HepG2 (cell line): Measurements from ENCODE around the gene GAS2. TPM values are rescaled to one million over a fixed set of nuclear protein-coding genes. Genes with fewer than 3 reads are reported as not detected.
A peak's percentile ranks its signal among the peaks of the same experiment; 100 is the strongest.

Experiments used
- ATAC-seq: fragments of 200-7000 bp; cut with Tn5 transposase; 3 replicates; pipeline ENCODE4 v1.9.1; 2020; ENCODE audit warnings: mild to moderate bottlenecking, moderate library complexity
- BruUV-seq: library from RNA; stranded (reverse); fragments of 400-500 nt; replicated peaks from 2 replicates; lab custom pipeline; 2021; lab: Mats Ljungman, UMichigan
- CTCF ChIA-PET: fragments of 300-600 bp; formaldehyde crosslinking; extraction: SDS; loops from one replicate; lab custom pipeline; 2021; ENCODE audit warnings: low total read pairs, inconsistent platforms, low intra/inter-chr PET ratio; lab: Yijun Ruan, JAX
- POLR2A ChIA-PET: fragments of 350-600 bp; sonication (Branson Sonifier 250); formaldehyde crosslinking; loops from one replicate; lab custom pipeline; 2020; ENCODE audit warnings: antibody characterized with exemption, inconsistent platforms; lab: Yijun Ruan, JAX
- DNase-seq: peaks from one replicate; pipeline ENCODE4 v3.0.0-alpha.2; 2015; ENCODE audit warnings: low spot score
- FAIRE-seq: peaks from 3 replicates; lab custom pipeline; 2011; peaks lifted over from hg19 to GRCh38; lab: Jason Lieb, UNC
- H2AFZ ChIP-seq: one replicate; pipeline ENCODE4 v1.6.1; 2011; ENCODE audit warnings: low read length, inconsistent platforms
- H3K27ac ChIP-seq: fragments of 300-600 bp; 3 replicates; pipeline ENCODE4 v1.8.0; 2011; ENCODE audit warnings: mixed run types, mild to moderate bottlenecking, mixed read lengths, low read length, inconsistent platforms; ENCODE audit not compliant: insufficient read depth; ENCODE audit errors: extremely low read length
- H3K27me3 ChIP-seq, 2 experiments: fragments of 200-600 bp in 1 of 2; 2 replicates in 1 of 2; 3 replicates in 1 of 2; pipeline versions ENCODE4 v1.6.0 to v1.8.0; 2011; ENCODE audit warnings: low read length in 2 of 2, mild to moderate bottlenecking in 2 of 2, moderate library complexity in 2 of 2, inconsistent platforms in 1 of 2; ENCODE audit not compliant: insufficient read depth in 2 of 2, control insufficient read depth in 1 of 2
- H3K36me3 ChIP-seq, 2 experiments: fragments of 200-600 bp in 1 of 2; replicated peaks in 1 of 2; 2 replicates in 1 of 2; 3 replicates in 1 of 2; pipeline versions ENCODE4 v1.5.1 to v1.8.0; 2011; ENCODE audit warnings: low read length in 2 of 2, inconsistent platforms in 1 of 2; ENCODE audit not compliant: insufficient read depth in 2 of 2, control insufficient read depth in 1 of 2
- H3K4me1 ChIP-seq: 2 replicates; pipeline ENCODE4 v1.5.1; 2012; ENCODE audit warnings: low read length, inconsistent platforms; ENCODE audit not compliant: insufficient read depth
- H3K4me2 ChIP-seq: 2 replicates; pipeline ENCODE4 v1.6.0; 2011; ENCODE audit warnings: low read depth, low read length, inconsistent platforms
- H3K4me3 ChIP-seq, 3 experiments: fragments of 200-600 bp in 1 of 3; sonication (generic), shearing (Covaris generic) in 1 of 3; replicated peaks in 1 of 3; 2 replicates each; pipeline ENCODE4 v1.5.1; 2011 to 2016; ENCODE audit warnings: low read length in 3 of 3, inconsistent platforms in 2 of 3, low read depth in 2 of 3, mild to moderate bottlenecking in 2 of 3, control low read depth in 1 of 3, mixed read lengths in 1 of 3; ENCODE audit not compliant: insufficient read depth in 1 of 3
- H3K79me2 ChIP-seq: one replicate; pipeline ENCODE4 v1.6.1; 2011; ENCODE audit warnings: low read length, inconsistent platforms; ENCODE audit not compliant: insufficient read depth
- H3K9ac ChIP-seq: 2 replicates; pipeline ENCODE4 v1.6.0; 2011; ENCODE audit warnings: mild to moderate bottlenecking, low read depth, low read length, inconsistent platforms; ENCODE audit not compliant: insufficient read depth
- H3K9me3 ChIP-seq: 2 replicates; pipeline ENCODE4 v1.5.1; 2012; ENCODE audit warnings: mild to moderate bottlenecking, low read length
- H4K20me1 ChIP-seq: 2 replicates; pipeline ENCODE4 v1.6.0; 2011; ENCODE audit warnings: inconsistent platforms, mild to moderate bottlenecking, low read length, moderate library complexity; ENCODE audit not compliant: insufficient read depth
- ATF2 ChIP-seq: sonication (generic); formaldehyde crosslinking; IDR thresholded peaks from 2 replicates; pipeline ENCODE4 v1.4.0; 2020; ENCODE audit warnings: missing genetic modification reagents
- DNMT3B ChIP-seq: conservative IDR thresholded peaks from 2 replicates; pipeline ENCODE4 v1.6.1; 2016; ENCODE audit warnings: missing biosample characterization, control low read depth
- FOXK1 ChIP-seq: sonication (generic); formaldehyde crosslinking; IDR thresholded peaks from 2 replicates; pipeline ENCODE4 v1.4.0; 2020; ENCODE audit warnings: low read depth, missing genetic modification reagents, borderline replicate concordance
- HMG20B ChIP-seq: conservative IDR thresholded peaks from 2 replicates; pipeline ENCODE4 v1.6.1; 2016; ENCODE audit warnings: missing genetic modification reagents, missing compliant biosample characterization
- JUN ChIP-seq: sonication (generic); formaldehyde crosslinking; IDR thresholded peaks from 2 replicates; pipeline ENCODE4 v1.4.0; 2020; ENCODE audit warnings: mild to moderate bottlenecking, missing genetic modification reagents
- RARA ChIP-seq: IDR thresholded peaks from 2 replicates; pipeline ENCODE4 v1.6.1; 2016; ENCODE audit warnings: missing genetic modification reagents, missing compliant biosample characterization
- SAP130 ChIP-seq: IDR thresholded peaks from 2 replicates; pipeline ENCODE4 v1.6.1; 2016; ENCODE audit warnings: low read depth
- TBP ChIP-seq: sonication (generic); formaldehyde crosslinking; IDR thresholded peaks from 2 replicates; pipeline ENCODE4 v1.5.0; 2020; ENCODE audit warnings: missing genetic modification reagents
- XRCC5 ChIP-seq: fragments of 200-400 bp; formaldehyde crosslinking; optimal IDR thresholded peaks from 2 replicates; pipeline ENCODE3; 2017; ENCODE audit warnings: mild to moderate bottlenecking, low read length
- ZNF10 ChIP-seq: sonication (generic); formaldehyde crosslinking; IDR thresholded peaks from 2 replicates; pipeline ENCODE4 v1.4.0; 2020; ENCODE audit warnings: mild to moderate bottlenecking, low read depth, missing genetic modification reagents, borderline replicate concordance
- ZNF256 ChIP-seq: sonication (generic); formaldehyde crosslinking; conservative IDR thresholded peaks from 2 replicates; pipeline ENCODE4 v1.4.0; 2020; ENCODE audit warnings: missing genetic modification reagents
- ZNF503 ChIP-seq: sonication (generic); formaldehyde crosslinking; IDR thresholded peaks from 2 replicates; pipeline ENCODE4 v1.4.0; 2020; ENCODE audit warnings: missing genetic modification reagents
- ZNF563 ChIP-seq: sonication (generic); formaldehyde crosslinking; IDR thresholded peaks from 2 replicates; pipeline ENCODE4 v1.8.0; 2022; ENCODE audit warnings: mild to moderate bottlenecking, moderate library complexity, missing genetic modification reagents
- in situ Hi-C: cut with HindIII; loops from 2 replicates; pipeline ENCODE4 v1.10.0; 2017; ENCODE audit warnings: low pct_unique_long_range_greater_than_20kb; ENCODE audit not compliant: extremely low pct_ligation_motif_present
- intact Hi-C: fragments of 100-400 bp; cut with micrococcal nuclease; formaldehyde crosslinking; loops from one replicate; pipeline ENCODE4 v1.10.0; 2022; ENCODE audit not compliant: unreplicated experiment
- polyA plus RNA-seq, 8 experiments: library from polyadenylated mRNA; depleted of rRNA in 3 of 8; stranded (reverse) in 7 of 8; unstranded in 1 of 8; fragments of >200 nt; fragmentation: Illumina TruSeq in 4 of 8; extraction: Trizol in 4 of 8; gene quantifications; 2 replicates each; pipeline versions ENCODE4 v1.2.1 to v1.2.3, GENCODE V29; 2011 to 2016; ENCODE audit warnings: low read depth in 4 of 8, missing spikeins in 1 of 8, mixed read lengths in 1 of 8; ENCODE audit not compliant: insufficient read depth in 1 of 8
- total RNA-seq, 5 experiments: library from RNA; depleted of rRNA; stranded (reverse); fragments of >200 nt; fragmentation: Illumina TruSeq; extraction: Trizol; gene quantifications; 2 replicates each; pipeline ENCODE4 v1.2.3, GENCODE V29; 2016; ENCODE audit warnings: low read depth in 1 of 5
- TF ChIP-seq, protein P1 (sequence below): IDR thresholded peaks from 2 replicates; pipeline ENCODE4 v1.6.1; 2018; ENCODE audit warnings: missing genetic modification reagents, mild to moderate bottlenecking, missing compliant biosample characterization
- TF ChIP-seq, protein P2 (sequence below): sonication (generic); formaldehyde crosslinking; IDR thresholded peaks from 2 replicates; pipeline ENCODE4 v1.5.0; 2020; ENCODE audit warnings: missing genetic modification reagents
- TF ChIP-seq, protein P3 (sequence below): IDR thresholded peaks from 2 replicates; pipeline ENCODE4 v1.6.1; 2016
- TF ChIP-seq, protein P4 (sequence below): conservative IDR thresholded peaks from 2 replicates; pipeline ENCODE4 v1.6.1; 2018; ENCODE audit warnings: missing genetic modification reagents

Gene GAS2
- total and polyA plus RNA-seq, 2 of the 13 experiments (the other 11 are each of a cell fraction or from before 2014, with no cell fraction given): 26.0 to 85.1 TPM

DNA sequence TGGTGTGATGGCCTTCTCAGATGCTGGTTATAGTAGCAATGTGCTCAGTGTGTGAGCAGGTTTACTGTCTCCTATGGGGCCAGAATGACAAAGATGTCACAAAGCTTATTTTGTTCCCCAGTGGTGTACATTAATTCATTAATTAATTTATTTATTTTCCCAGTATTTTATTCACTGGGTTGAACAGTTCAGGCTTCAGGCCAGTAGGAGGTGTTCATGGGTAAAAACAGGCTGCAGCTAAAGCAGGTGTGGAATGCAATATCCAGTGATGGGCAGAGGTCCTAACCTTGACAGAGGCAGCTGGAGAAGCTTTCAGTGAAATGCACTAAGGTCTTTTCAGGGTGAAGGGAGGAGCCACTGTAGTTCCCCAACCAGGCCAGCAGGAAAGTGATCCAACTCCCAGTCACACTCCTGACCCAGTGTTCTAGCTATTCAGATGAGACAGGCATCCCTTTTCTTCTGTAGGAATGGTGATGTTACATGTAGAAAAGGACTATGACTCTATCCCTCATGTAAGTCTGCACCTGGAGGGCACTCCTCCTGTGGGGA lies 33.0 kb upstream of the GAS2 start:
- CTCF ChIA-PET: interaction anchor here (1.1 kb wide), 1 partner anchor 154 kb away, joined by 4 read pairs; no protein-coding TSS in a partner anchor
- in situ Hi-C loops (no loop called here), intact Hi-C loops (loop anchor here (1.0 to 2.0 kb wide), 2 partner anchors 47 to 97 kb away; no protein-coding TSS in a partner anchor)
- DNase-seq (peak; percentile 55), FAIRE-seq (no peak), ATAC-seq (peak; percentile 50)
- Histone ChIP-seq H3K9me3 (no peaks in the 10 kb centered on the region), H3K9ac (no peak overlapping the region), H3K27ac (no peak overlapping the region), H2AFZ (no peak overlapping the region), H3K79me2 (peaks cover 2% of the 10 kb centered on the region), H3K4me1 (peaks cover 34% of the 10 kb centered on the region), H3K27me3 (no peaks in the 10 kb centered on the region), H3K36me3 (no peaks in the 10 kb centered on the region), H3K4me2 (no peak overlapping the region), H4K20me1 (no peaks in the 10 kb centered on the region), H3K4me3 (no peak overlapping the region)
- POLR2A ChIA-PET: interaction anchor here (1.1 to 3.1 kb wide), 2 partner anchors 9 to 33 kb away, joined by 7 to 55 read pairs; partner anchors contain the start of genes FANCF and GAS2
- no TSS peak for BruUV-seq
- TF ChIP-seq TBP (CRISPR knock-in tag): no peak
- no peak for TF ChIP-seq SAP130 (CRISPR knock-in tag)
- TF ChIP-seq XRCC5: no peak
- TF ChIP-seq ZNF563 (CRISPR knock-in tag): no peak
- no peak for TF ChIP-seq ZNF256
- TF ChIP-seq ZNF503: no peak
- TF ChIP-seq, protein P1, sequence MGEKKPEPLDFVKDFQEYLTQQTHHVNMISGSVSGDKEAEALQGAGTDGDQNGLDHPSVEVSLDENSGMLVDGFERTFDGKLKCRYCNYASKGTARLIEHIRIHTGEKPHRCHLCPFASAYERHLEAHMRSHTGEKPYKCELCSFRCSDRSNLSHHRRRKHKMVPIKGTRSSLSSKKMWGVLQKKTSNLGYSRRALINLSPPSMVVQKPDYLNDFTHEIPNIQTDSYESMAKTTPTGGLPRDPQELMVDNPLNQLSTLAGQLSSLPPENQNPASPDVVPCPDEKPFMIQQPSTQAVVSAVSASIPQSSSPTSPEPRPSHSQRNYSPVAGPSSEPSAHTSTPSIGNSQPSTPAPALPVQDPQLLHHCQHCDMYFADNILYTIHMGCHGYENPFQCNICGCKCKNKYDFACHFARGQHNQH (CRISPR knock-in tag): no peak
- no peak for TF ChIP-seq RARA (CRISPR knock-in tag)
- TF ChIP-seq, protein P2, sequence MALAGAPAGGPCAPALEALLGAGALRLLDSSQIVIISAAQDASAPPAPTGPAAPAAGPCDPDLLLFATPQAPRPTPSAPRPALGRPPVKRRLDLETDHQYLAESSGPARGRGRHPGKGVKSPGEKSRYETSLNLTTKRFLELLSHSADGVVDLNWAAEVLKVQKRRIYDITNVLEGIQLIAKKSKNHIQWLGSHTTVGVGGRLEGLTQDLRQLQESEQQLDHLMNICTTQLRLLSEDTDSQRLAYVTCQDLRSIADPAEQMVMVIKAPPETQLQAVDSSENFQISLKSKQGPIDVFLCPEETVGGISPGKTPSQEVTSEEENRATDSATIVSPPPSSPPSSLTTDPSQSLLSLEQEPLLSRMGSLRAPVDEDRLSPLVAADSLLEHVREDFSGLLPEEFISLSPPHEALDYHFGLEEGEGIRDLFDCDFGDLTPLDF (CRISPR knock-in tag): no peak
- TF ChIP-seq FOXK1 (CRISPR knock-in tag): no peak
- no peak for TF ChIP-seq ATF2 (CRISPR knock-in tag)
- TF ChIP-seq HMG20B (CRISPR knock-in tag): no peak
- TF ChIP-seq JUN (CRISPR knock-in tag): no peak
- no peak for TF ChIP-seq ZNF10 (CRISPR knock-in tag)
- TF ChIP-seq, protein P3, sequence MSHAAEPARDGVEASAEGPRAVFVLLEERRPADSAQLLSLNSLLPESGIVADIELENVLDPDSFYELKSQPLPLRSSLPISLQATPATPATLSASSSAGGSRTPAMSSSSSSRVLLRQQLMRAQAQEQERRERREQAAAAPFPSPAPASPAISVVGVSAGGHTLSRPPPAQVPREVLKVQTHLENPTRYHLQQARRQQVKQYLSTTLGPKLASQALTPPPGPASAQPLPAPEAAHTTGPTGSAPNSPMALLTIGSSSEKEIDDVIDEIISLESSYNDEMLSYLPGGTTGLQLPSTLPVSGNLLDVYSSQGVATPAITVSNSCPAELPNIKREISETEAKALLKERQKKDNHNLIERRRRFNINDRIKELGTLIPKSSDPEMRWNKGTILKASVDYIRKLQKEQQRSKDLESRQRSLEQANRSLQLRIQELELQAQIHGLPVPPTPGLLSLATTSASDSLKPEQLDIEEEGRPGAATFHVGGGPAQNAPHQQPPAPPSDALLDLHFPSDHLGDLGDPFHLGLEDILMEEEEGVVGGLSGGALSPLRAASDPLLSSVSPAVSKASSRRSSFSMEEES (CRISPR knock-in tag): no peak
- TF ChIP-seq, protein P4, sequence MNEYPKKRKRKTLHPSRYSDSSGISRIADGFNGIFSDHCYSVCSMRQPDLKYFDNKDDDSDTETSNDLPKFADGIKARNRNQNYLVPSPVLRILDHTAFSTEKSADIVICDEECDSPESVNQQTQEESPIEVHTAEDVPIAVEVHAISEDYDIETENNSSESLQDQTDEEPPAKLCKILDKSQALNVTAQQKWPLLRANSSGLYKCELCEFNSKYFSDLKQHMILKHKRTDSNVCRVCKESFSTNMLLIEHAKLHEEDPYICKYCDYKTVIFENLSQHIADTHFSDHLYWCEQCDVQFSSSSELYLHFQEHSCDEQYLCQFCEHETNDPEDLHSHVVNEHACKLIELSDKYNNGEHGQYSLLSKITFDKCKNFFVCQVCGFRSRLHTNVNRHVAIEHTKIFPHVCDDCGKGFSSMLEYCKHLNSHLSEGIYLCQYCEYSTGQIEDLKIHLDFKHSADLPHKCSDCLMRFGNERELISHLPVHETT (CRISPR knock-in tag): no peak
- TF ChIP-seq DNMT3B: no peak
